ENCODE results near the gene DOCK2.
"Not testable (repeated sequence)": the region's sequence is repeated elsewhere in the genome, so short reads cannot be mapped to it uniquely, and the experiment has no call there.

Gene DOCK2

GRCh38 chr5:169637085-169637548 is at the start of gene DOCK2:
TSS of gene DOCK2 (plus strand) at chr5:169637275. CDS start at chr5:169637327, 52 bp downstream.
- peak; percentile 79 for ATAC-seq

- peak in 1 of 2 donors; percentile 38 for ATAC-seq
Observed at GRCh38 chr5:169590602-169591001, 46.5 kb upstream of the DOCK2 start.

DNA sequence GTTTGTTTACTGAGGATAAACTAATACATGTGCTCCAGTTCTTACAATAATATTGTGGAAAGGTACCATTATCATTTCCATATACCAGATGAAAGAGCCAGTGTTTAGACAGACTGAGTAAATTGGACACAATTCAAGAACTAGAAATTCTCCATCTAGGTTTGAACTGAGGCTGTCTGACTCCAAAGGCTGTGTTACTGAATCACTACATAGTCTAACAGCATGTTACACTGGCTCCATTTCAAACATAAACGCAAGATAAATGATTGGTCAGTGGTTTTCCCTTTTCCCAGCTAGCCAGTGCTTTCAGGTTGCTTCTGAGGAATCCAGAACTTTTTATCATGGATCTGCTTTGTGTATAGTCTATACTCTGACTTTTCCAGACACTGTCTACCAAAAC is 45.4 kb upstream of the DOCK2 start:
- ATAC-seq = no peak

DNA sequence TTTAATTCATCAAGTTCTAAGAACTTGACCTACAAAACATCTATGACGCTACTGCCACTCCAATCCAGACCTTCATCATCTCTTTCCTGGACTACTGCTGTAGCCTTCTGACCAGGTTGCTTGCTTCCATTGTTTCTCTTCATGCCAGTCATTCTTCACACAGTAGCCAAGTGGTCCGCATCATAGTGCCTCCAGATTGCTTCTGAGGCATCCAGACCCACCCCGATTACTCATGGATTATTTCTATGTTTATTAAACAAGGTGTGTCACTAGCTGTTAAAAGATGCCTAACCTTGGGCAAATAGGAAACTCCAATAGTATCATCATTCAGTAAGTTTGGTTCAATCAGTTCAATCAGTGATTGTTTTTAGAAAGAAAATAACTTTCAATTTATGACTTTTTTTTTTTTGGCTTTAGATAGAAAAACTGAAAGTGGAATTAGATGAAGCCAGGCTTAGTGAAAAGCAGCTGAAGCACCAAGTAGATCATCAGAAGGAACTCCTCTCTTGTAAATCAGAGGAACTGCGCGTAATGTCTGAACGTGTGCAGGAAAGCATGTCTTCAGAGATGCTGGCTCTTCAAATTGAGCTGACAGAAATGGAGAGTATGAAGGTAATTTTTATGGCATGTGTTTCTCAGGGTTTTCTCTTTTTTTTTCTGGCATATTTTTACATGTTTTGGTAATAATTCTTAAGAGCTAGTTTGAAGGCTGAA is 44.0 kb upstream of the DOCK2 start:
- ATAC-seq = no peak

DNA sequence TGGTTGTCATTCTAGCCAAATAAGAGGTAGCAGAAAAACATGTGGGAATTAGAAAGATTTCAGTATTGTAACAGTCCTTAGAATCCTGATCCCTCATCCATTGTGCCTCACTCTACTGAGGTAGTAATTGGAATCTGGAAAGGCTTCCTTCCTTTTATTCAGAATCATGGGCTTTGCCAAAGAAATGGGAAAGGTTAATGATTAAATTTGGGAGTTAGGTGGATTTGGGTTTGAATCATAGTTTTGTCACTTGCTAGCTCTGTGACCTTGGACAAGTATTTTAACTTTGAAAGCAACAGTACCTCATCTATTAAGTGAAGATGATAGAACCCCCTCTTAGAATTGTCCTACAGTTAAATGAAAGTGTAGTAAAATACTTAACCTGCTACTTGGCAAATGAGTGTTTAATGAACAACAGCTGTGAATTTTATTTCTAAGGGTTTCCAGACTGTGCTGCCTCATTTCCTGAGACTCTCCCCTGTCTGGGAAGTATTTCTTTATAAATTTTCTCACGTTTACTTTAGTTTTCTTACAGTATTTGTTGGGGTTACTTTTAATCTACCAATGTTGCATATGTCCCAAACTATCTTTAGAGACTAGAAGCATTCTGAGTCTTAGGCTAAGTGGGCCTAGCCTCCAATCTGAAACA is 41.8 kb upstream of the DOCK2 start:
- no peak for ATAC-seq

- ATAC-seq = no peak
Observed at GRCh38 chr5:169599451-169599850, 37.6 kb upstream of the DOCK2 start.

- no peak for ATAC-seq
Observed at GRCh38 chr5:169602535-169602934, 34.5 kb upstream of the DOCK2 start.

GRCh38 chr5:169606279-169606678 is 30.8 kb upstream of the DOCK2 start:
- no peak for ATAC-seq

- no peak for ATAC-seq
Observed at GRCh38 chr5:169607882-169608281, 29.2 kb upstream of the DOCK2 start.

DNA sequence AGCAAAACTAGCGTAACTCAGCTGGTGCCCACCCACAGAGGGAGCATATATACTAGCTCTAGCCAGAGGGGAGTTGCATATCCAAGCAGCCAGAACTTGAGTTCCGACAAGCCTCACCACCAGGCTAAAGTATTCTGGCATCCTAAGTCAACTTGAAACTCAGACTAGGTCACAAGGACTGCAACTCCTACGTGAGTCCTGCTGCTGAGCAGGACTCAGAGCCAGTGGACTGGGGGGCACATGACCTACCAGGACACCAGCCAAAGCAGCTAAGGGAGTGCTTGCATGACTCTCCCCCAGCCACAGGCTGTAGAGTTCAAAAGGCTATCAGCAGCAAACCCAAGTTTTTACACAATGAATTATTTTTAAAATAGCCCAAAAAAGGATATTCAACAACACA is 27.4 kb upstream of the DOCK2 start:
- ATAC-seq = no peak

GRCh38 chr5:169610606-169611005 is 26.5 kb upstream of the DOCK2 start:
- no peak for ATAC-seq

DNA sequence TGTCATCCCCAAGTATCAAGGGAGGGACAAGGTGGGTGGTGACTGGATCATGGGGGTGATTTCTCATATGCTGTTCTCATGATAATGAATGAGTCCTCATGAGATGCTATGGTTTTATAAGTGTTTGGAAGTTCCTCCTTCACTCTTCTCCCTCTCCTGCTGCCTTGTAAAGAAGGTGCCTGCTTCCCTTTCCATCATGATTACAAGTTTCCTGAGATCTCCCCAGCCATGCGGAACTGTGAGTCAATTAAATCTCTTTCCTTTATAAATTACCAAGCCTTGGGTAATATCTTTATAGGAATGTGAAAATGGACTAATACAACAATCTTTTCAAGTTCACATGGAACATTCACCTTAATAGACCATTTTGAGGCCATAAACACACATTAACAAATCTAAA is 21.5 kb upstream of the DOCK2 start:
- no peak for ATAC-seq

- ATAC-seq = not testable (repeated sequence)
Observed at GRCh38 chr5:169624307-169624706, 12.8 kb upstream of the DOCK2 start.

GRCh38 chr5:169626779-169627178 is 10.3 kb upstream of the DOCK2 start:
- no peak for ATAC-seq

- no peak for ATAC-seq
Observed at GRCh38 chr5:169627551-169627950, 9.5 kb upstream of the DOCK2 start.

DNA sequence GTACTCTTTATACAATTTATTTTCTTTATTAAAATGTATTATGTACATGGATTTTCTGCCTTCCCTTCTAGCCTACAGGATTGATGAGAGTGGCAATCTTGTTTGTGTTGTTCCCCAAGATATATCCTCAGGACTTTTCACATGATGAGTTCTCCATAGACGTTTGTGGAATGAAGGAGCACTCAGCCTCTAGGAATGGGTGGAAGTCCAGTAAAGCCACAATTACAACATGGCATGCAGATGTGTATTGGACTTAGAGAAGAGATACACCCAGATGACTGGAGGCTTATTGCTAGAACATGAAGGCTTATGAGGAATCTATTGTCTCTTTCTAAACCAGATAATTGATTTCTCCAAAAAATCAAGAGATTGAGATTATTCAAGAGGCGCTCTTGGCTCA is 8.2 kb upstream of the DOCK2 start:
- no peak for ATAC-seq

DNA sequence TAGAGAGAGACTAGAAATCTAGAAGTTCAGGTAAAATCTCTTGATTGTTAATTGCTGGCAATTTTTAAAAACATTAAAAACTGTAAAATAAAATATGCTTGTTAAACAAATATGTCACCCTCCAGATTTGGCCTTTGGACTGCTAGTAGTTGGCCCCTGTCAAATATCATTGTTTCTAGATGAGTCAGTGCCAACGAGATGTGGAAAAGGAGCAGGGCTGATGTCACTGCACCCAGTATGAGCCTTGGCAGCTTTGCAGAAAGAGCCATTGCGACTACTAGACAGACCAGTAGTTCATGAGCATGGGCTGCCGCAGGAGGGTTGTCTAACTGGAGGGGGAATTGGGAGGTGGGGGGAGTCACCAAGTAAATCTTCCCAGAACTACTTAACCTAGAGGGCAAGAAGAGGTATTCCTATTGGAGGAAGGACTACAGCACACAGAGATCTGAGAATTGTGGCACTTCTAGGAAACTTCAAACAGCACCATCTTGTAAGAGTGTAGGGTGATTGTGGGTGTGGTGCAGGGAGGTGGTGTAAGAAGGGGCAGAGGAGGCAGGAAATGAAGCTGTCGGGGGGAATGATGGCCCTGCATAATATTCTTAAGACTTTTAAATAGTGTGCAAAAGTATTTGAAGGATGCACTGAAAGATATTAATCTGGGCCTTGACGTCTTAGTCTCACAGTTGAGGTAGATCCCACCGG is 7.1 kb upstream of the DOCK2 start:
- no peak for ATAC-seq

- ATAC-seq = no peak
Observed at GRCh38 chr5:169631360-169631759, 5.7 kb upstream of the DOCK2 start.

- ATAC-seq = no peak
Observed at GRCh38 chr5:169632946-169633345, 4.1 kb upstream of the DOCK2 start.

DNA sequence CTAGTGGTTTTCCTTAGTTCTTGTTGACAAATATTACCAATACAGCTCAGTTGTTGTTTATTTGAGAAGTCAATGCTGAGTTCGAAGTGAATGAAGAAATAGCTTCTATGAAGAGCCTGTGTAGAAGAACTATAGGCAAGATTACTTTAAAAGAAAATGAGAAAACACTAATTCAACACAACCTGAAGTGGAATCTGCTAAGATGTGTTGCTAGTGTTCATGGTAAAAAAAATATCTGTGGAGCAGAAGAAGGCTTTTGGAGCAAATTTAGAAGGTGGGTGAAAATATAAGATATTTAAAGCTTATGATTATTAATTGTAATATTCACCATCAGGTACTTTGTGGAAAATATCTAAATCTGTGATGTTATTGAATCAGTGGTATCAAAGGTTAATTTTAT is 2.5 kb upstream of the DOCK2 start:
- no peak for ATAC-seq

DNA sequence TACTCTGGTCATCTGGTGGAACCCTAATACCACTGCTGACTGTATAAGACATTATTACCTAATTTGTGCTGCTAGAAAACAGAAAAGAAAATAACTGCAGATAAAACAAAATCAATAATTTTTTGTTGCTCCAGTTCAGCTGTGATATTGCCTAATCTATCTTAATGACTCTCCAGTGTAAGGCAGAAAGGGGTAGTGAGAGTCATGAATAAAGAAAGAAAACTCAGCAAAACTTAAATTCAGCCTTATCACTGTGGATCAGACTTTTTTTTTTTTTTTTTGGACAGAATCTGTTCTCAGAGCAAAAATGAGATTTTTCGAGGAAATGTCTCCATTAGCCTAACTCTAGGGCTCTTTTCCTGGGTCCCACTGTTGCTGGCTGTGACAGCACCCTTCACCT is 1.1 kb upstream of the DOCK2 start:
- ATAC-seq = no peak

DNA sequence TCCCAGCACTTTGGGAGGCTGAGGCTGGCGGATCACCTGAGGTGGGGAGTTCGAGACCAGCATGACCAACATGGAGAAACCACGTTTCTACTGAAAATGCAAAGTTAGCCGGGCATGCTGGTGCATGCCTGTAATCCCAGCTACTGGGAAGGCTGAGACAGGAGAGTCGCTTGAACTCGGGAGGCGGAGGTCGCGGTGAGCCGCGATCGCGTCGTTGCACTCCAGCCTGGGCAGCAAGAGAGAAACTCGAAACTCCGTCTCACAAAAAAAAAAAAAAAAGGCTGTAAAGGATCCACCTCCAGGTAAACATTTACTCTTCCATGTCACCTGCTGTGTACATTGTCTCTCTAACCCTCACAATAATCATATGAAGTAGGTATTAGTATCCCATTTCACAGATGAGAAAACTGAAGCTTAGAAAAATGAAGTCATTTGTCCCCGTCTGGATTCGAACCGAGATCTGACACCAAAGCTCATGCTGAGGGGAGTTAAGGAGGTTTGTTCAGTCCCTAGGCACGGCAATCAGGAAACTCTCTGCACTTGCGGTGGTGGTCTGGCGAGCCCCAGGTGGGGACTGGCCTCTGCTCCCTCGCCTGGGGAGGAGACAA is 494 bp upstream of the DOCK2 start:
- ATAC-seq = no peak

- ATAC-seq = peak; percentile 87
Observed at GRCh38 chr5:169637549-169638121, 560 bp downstream of the DOCK2 start.

Measured in activated CD4-positive, CD25-positive, alpha-beta regulatory T cell treated with anti-CD3 and anti-CD28 coated beads, Interleukin-2, amount 50 U/mL, for 24 hours (primary cell).